Stimulated activated CD8-positive, alpha-beta memory T cell treated with anti-CD3 and anti-CD28 coated beads, Interleukin-12 subunit alpha, Interleukin-12 subunit beta, amount 100 ng/mL, for 1 hour (primary cell): ENCODE measurements around the gene SH3TC1.

Source experiments
- DNase-seq: peaks from one replicate; pipeline ENCODE4 v3.0.0-alpha.2; 2020; ENCODE audit warnings: low read depth

Gene SH3TC1

GRCh38 chr4:8180310-8181093 lies 18.6 kb upstream of the SH3TC1 start:
- DNase-seq, result no peak

GRCh38 chr4:8181119-8181518 lies 18.0 kb upstream of the SH3TC1 start:
- DNase-seq, result no peak

GRCh38 chr4:8181844-8182243 lies 17.2 kb upstream of the SH3TC1 start:
- DNase-seq, result no peak

GRCh38 chr4:8182294-8182693 lies 16.8 kb upstream of the SH3TC1 start:
- no peak for DNase-seq

GRCh38 chr4:8182858-8183725 lies 16.0 kb upstream of the SH3TC1 start:
- no peak for DNase-seq

- DNase-seq, result no peak
Measured at GRCh38 chr4:8184061-8184460, 15.0 kb upstream of the SH3TC1 start.

GRCh38 chr4:8185295-8185694 lies 13.8 kb upstream of the SH3TC1 start:
- DNase-seq, result no peak

GRCh38 chr4:8185930-8186329 lies 13.2 kb upstream of the SH3TC1 start:
- DNase-seq, result no peak

- no peak for DNase-seq
Measured at GRCh38 chr4:8188085-8188484, 11.0 kb upstream of the SH3TC1 start.

- DNase-seq, result no peak
Measured at GRCh38 chr4:8188743-8189550, 10.1 kb upstream of the SH3TC1 start.

GRCh38 chr4:8189551-8190466 lies 9.3 kb upstream of the SH3TC1 start:
- DNase-seq, result no peak

GRCh38 chr4:8191136-8191747 lies 7.8 kb upstream of the SH3TC1 start:
- DNase-seq, result no peak

- no peak for DNase-seq
Measured at GRCh38 chr4:8192748-8193738, 6.0 kb upstream of the SH3TC1 start.

- DNase-seq, result no peak
Measured at GRCh38 chr4:8194306-8195242, 4.5 kb upstream of the SH3TC1 start.

GRCh38 chr4:8195431-8195830 lies 3.7 kb upstream of the SH3TC1 start:
- no peak for DNase-seq

- no peak for DNase-seq
Measured at GRCh38 chr4:8195841-8196458, 3.1 kb upstream of the SH3TC1 start.

- DNase-seq, result no peak
Measured at GRCh38 chr4:8197521-8197920, 1.6 kb upstream of the SH3TC1 start.
